Sigmoid colon (tissue), 7 donors: ENCODE measurements around the gene HSD17B2. TPM values are rescaled to one million over a fixed set of nuclear protein-coding genes. Genes with fewer than 3 reads are reported as not detected.

Experiments
- DNase-seq: peaks from one replicate; pipeline ENCODE4 v3.0.0-alpha.2; 2019
- H3K27ac ChIP-seq, 4 donors: fragments of 200-600 bp; sonication (generic); one replicate each; pipeline ENCODE4 v1.5.1; 2016 to 2019; ENCODE audit warnings: mild to moderate bottlenecking in 1 of 4
- H3K27me3 ChIP-seq, 3 donors: fragments of 200-600 bp; sonication (generic); one replicate each; pipeline ENCODE4 v1.5.1; 2019; ENCODE audit warnings: mild to moderate bottlenecking in 1 of 3
- H3K36me3 ChIP-seq, 4 donors: fragments of 200-600 bp; sonication (generic); one replicate each; pipeline ENCODE4 v1.5.1; 2016 to 2019
- H3K4me1 ChIP-seq, 4 donors: fragments of 200-600 bp; sonication (generic); one replicate each; pipeline ENCODE4 v1.5.1; 2017 to 2019
- H3K4me3 ChIP-seq, 4 donors: fragments of 200-600 bp; sonication (generic); one replicate each; pipeline ENCODE4 v1.5.1; 2017 to 2019; ENCODE audit warnings: mild to moderate bottlenecking in 2 of 4, moderate library complexity in 1 of 4
- H3K9me3 ChIP-seq, 4 donors: fragments of 200-600 bp in 3 of 4; sonication (generic) in 3 of 4; one replicate each; pipeline versions ENCODE4 v1.5.1 to v1.6.1; 2013 to 2019
- CTCF ChIP-seq, 4 experiments: fragments of 450-650 bp in 3 of 4; fragments of 200-600 bp in 1 of 4; IDR thresholded peaks; one replicate each; pipeline ENCODE4 v1.5.1; 2016 to 2019; ENCODE audit warnings: antibody characterized with exemption in 4 of 4, mild to moderate bottlenecking in 3 of 4, moderate library complexity in 2 of 4
- EP300 ChIP-seq, 4 donors: sonication (generic); formaldehyde crosslinking; IDR thresholded peaks; one replicate each; pipeline ENCODE4 v1.6.1; 2017; ENCODE audit warnings: antibody characterized with exemption in 4 of 4
- POLR2A ChIP-seq, 2 donors: fragments of 450-650 bp; IDR thresholded peaks; one replicate each; pipeline ENCODE4 v1.6.1; 2016; ENCODE audit warnings: antibody characterized with exemption in 2 of 2, mild to moderate bottlenecking in 2 of 2, moderate library complexity in 2 of 2
- POLR2AphosphoS5 ChIP-seq, 4 donors: sonication (generic); formaldehyde crosslinking; IDR thresholded peaks; one replicate each; pipeline ENCODE4 v1.6.1; 2017; ENCODE audit warnings: antibody characterized with exemption in 4 of 4
- WGBS, 2 donors: extraction: QIAGEN DNeasy Blood & Tissue Kit; methylation state at CpG; one replicate each; pipeline ENCODE4 v1.1.7; 2013; 5-methylcytosine and 5-hydroxymethylcytosine counted together
- intact Hi-C: fragments of 100-400 bp; cut with DNase I; formaldehyde crosslinking; loops from one replicate; pipeline ENCODE4 v1.15.1; 2023
- polyA plus RNA-seq, 3 donors: library from polyadenylated mRNA; stranded (reverse); fragments of 200-250 nt; gene quantifications; one replicate each; pipeline ENCODE4 v1.2.3, GENCODE V29; 2013
- total RNA-seq, 4 donors: library from RNA; depleted of rRNA; stranded (reverse); fragments of >200 nt; gene quantifications; one replicate each; pipeline ENCODE4 v1.1.0, GENCODE V29; 2016
- donor health status: healthy with polysubstance abuse.
- donor health status: Bipolar disorder and iron deficiency.
- donor health status: healthy.

Gene HSD17B2
- total and polyA plus RNA-seq, 7 donors = 27.3 to 46.0 (median 32.4) TPM; not detected in 4

GRCh38 chr16:82049484-82049883 lies 14.4 kb downstream of the HSD17B2 start:
- intact Hi-C loops = no loop called here
- Histone ChIP-seq H3K27me3 (no peaks in the 10 kb centered on the region), H3K4me1 (no peaks in the 10 kb centered on the region), H3K9me3 (no peaks in the 10 kb centered on the region), H3K4me3 (no peak overlapping the region), H3K27ac (no peak overlapping the region), H3K36me3 (no peaks in the 10 kb centered on the region)
- no peak for TF ChIP-seq POLR2AphosphoS5 (IDR thresholded peaks at IDR 0.05)
- no peak for DNase-seq
- 32 to 60% methylated on average over 1 of the region's 1 CpG for WGBS, 2 donors

- H3K9me3 ChIP-seq = no peaks in the 10 kb centered on the region
- no peak overlapping the region for H3K27ac ChIP-seq
- H3K4me3 ChIP-seq = no peak overlapping the region
- H3K27me3 ChIP-seq = no peaks in the 10 kb centered on the region
- no peaks in the 10 kb centered on the region for H3K4me1 ChIP-seq
- WGBS, 2 donors = 11 to 60% methylated on average over 3 of the region's 3 CpGs
- H3K36me3 ChIP-seq = no peaks in the 10 kb centered on the region
- intact Hi-C loops = no loop called here
- DNase-seq = no peak
- no peak for TF ChIP-seq CTCF (IDR thresholded peaks at IDR 0.05)
- no peak for TF ChIP-seq POLR2A (IDR thresholded peaks at IDR 0.05)
- TF ChIP-seq POLR2AphosphoS5 (IDR thresholded peaks at IDR 0.05) = no peak
- TF ChIP-seq EP300 (IDR thresholded peaks at IDR 0.05) = no peak
These were observed 15.5 kb downstream of the HSD17B2 start for GRCh38 chr16:82050506-82050905.

- Histone ChIP-seq H3K27me3 (no peaks in the 10 kb centered on the region), H3K4me1 (no peaks in the 10 kb centered on the region), H3K27ac (no peak overlapping the region), H3K4me3 (no peak overlapping the region), H3K9me3 (no peaks in the 10 kb centered on the region), H3K36me3 (no peaks in the 10 kb centered on the region)
- no peak for TF ChIP-seq POLR2A (IDR thresholded peaks at IDR 0.05)
- no peak for TF ChIP-seq EP300 (IDR thresholded peaks at IDR 0.05)
- TF ChIP-seq POLR2AphosphoS5 (IDR thresholded peaks at IDR 0.05) = no peak
- no peak for TF ChIP-seq CTCF (IDR thresholded peaks at IDR 0.05)
- DNase-seq = no peak
- intact Hi-C loops = no loop called here
- 22 to 69% methylated on average over 4 of the region's 4 CpGs for WGBS, 2 donors
These were observed 15.9 kb downstream of the HSD17B2 start for GRCh38 chr16:82050909-82051357.

- Histone ChIP-seq H3K4me1 (no peaks in the 10 kb centered on the region), H3K36me3 (no peaks in the 10 kb centered on the region), H3K27me3 (no peaks in the 10 kb centered on the region), H3K27ac (no peak overlapping the region), H3K4me3 (no peak overlapping the region), H3K9me3 (no peaks in the 10 kb centered on the region)
- intact Hi-C loops = no loop called here
- DNase-seq = no peak
- no peak for TF ChIP-seq CTCF (IDR thresholded peaks at IDR 0.05)
- 50 to 80% methylated on average over 5 of the region's 5 CpGs for WGBS, 2 donors
These were observed 16.6 kb downstream of the HSD17B2 start for GRCh38 chr16:82051656-82052055.

GRCh38 chr16:82055117-82055516 lies 20.1 kb downstream of the HSD17B2 start:
- WGBS, 2 donors = 93% methylated on average over 3 of the region's 3 CpGs

More at GRCh38 chr16:82055117-82055516, 20.1 kb downstream of the HSD17B2 start:
- H3K36me3 ChIP-seq = no peaks in the 10 kb centered on the region
- H3K9me3 ChIP-seq = no peaks in the 10 kb centered on the region
- no peaks in the 10 kb centered on the region for H3K4me1 ChIP-seq
- no peaks in the 10 kb centered on the region for H3K27me3 ChIP-seq
- TF ChIP-seq EP300 (IDR thresholded peaks at IDR 0.05) = no peak
- no peak for TF ChIP-seq POLR2A (IDR thresholded peaks at IDR 0.05)
- no peak for TF ChIP-seq CTCF (IDR thresholded peaks at IDR 0.05)
- TF ChIP-seq POLR2AphosphoS5 (IDR thresholded peaks at IDR 0.05) = no peak
- intact Hi-C loops = no loop called here
- DNase-seq = no peak
- H3K27ac ChIP-seq = no peak overlapping the region
- no peak overlapping the region for H3K4me3 ChIP-seq
